Measurements from ENCODE around the gene CATSPERB. TPM values are rescaled to one million over a fixed set of nuclear protein-coding genes. Genes with fewer than 3 reads are reported as not detected.

Gene CATSPERB
- total and polyA plus RNA-seq, 9 of the 15 experiments (the other 6 are each of a cell fraction or from before 2014, with no cell fraction given) = 0.05 to 1.4 (median 0.89) TPM

GRCh38 chr14:91729756-91730155 is 2.1 kb downstream of the CATSPERB start:
- BruUV-seq (replicated peaks) = no TSS peak
- Histone ChIP-seq H3K27ac (ENCODE audit: extremely low read depth, low read depth, low read length) (no peak overlapping the region), H4K20me1 (replicated peaks; ENCODE audit: control insufficient read depth, insufficient read depth, low read length) (no peaks in the 10 kb centered on the region), H3K4me2 (ENCODE audit: insufficient read depth, low read length) (no peak overlapping the region), H3K36me3 (ENCODE audit: control insufficient read depth, insufficient read depth, low read length) (no peaks in the 10 kb centered on the region), H2AFZ (ENCODE audit: low read depth, low read length) (no peak overlapping the region), H3K9me3 (replicated peaks; ENCODE audit: control insufficient read depth, insufficient read depth, low read depth, low read length) (no peaks in the 10 kb centered on the region), H3K4me1 (replicated peaks in 1 of 2; ENCODE audit: control insufficient read depth in 2 of 2, insufficient read depth in 2 of 2, low read length in 2 of 2) (no peaks in the 10 kb centered on the region), H3K79me2 (ENCODE audit: control insufficient read depth, insufficient read depth, low read length) (no peaks in the 10 kb centered on the region), H3K4me3 (no peak overlapping the region), H3K9ac (ENCODE audit: insufficient read depth in 1 of 2, low read depth in 2 of 2, low read length in 2 of 2) (no peak overlapping the region), H3K27me3 (ENCODE audit: control insufficient read depth in 2 of 2, insufficient read depth in 2 of 2, low read length in 2 of 2) (no peaks in the 10 kb centered on the region), H3K9me1 (ENCODE audit: control insufficient read depth, insufficient read depth, low read length) (no peaks in the 10 kb centered on the region)
- ChIA-PET POLR2A (no interaction called here), CTCF (ENCODE audit: low intra/inter-chr PET ratio) (no interaction called here)
- 0% methylated on average over 3 of the region's 3 CpGs for WGBS (ENCODE audit: insufficient coverage, low coverage, missing lambda C conversion rate)
- intact Hi-C loops (cut with micrococcal nuclease) (no loop called here), in situ Hi-C loops (cut with MboI) (no loop called here)
- TF ChIP-seq ZNF253 (CRISPR knock-in tag; conservative IDR thresholded peaks at IDR 0.05) (no peak), STAG1 (CRISPR knock-in tag; IDR thresholded peaks at IDR 0.05; ENCODE audit: borderline replicate concordance) (no peak), NCOA2 (IDR thresholded peaks at IDR 0.05; ENCODE audit: partially characterized antibody in 2 of 2) (no peak), DIDO1 (tag; IDR thresholded peaks at IDR 0.05; ENCODE audit: low read depth) (no peak), SMAD4 (CRISPR knock-in tag; conservative IDR thresholded peaks at IDR 0.05) (no peak), ZNF766 (CRISPR knock-in tag; conservative IDR thresholded peaks at IDR 0.05) (no peak), POLR2G (IDR thresholded peaks at IDR 0.05; ENCODE audit: low read depth, low read length) (no peak), CREM (IDR thresholded peaks at IDR 0.05; ENCODE audit: low read depth) (no peak), WHSC1 (IDR thresholded peaks at IDR 0.05; ENCODE audit: low read length) (no peak), MAFF (IDR thresholded peaks at IDR 0.05; ENCODE audit: low read length) (no peak), CSDE1 (IDR thresholded peaks at IDR 0.05) (no peak), NR4A1 (CRISPR knock-in tag; IDR thresholded peaks at IDR 0.05) (no peak), NR4A1 (tag; IDR thresholded peaks at IDR 0.05) (no peak)
- DNase-seq (ENCODE audit: extremely low read depth in 1 of 4, low spot score in 3 of 4) = no peak
- FAIRE-seq = no peak
- ATAC-seq = no peak
